GM13976 (cell line): ENCODE measurements around the gene GABRG3.

Source experiments
- DNase-seq: peaks from one replicate; pipeline ENCODE4 v3.0.0; 2012; ENCODE audit warnings: low spot score
- CTCF ChIP-seq: IDR thresholded peaks from 2 replicates; pipeline ENCODE4 v1.5.1; 2012; ENCODE audit warnings: borderline replicate concordance, mild to moderate bottlenecking; ENCODE audit not compliant: insufficient read depth; ENCODE audit errors: extremely low read depth, missing control alignments, control extremely low read depth
- in situ Hi-C: fragments of 300-500 bp; cut with MboI; formaldehyde crosslinking; loops from one replicate; pipeline ENCODE4 v1.12.0; 2022; ENCODE audit warnings: low sequenced_read_pairs, mixed read lengths, inconsistent platforms; ENCODE audit not compliant: unreplicated experiment

GABRG3 gene

GRCh38 chr15:27114473-27114872 is 143.5 kb downstream of the GABRG3 start:
- no peak for TF ChIP-seq CTCF

GRCh38 chr15:27119695-27120266 is 148.8 kb downstream of the GABRG3 start:
- TF ChIP-seq CTCF: no peak
- no peak for DNase-seq
- in situ Hi-C loops: no loop called here

More at GRCh38 chr15:27114473-27114872, 143.5 kb downstream of the GABRG3 start:
- no peak for DNase-seq
- in situ Hi-C loops: no loop called here

DNA sequence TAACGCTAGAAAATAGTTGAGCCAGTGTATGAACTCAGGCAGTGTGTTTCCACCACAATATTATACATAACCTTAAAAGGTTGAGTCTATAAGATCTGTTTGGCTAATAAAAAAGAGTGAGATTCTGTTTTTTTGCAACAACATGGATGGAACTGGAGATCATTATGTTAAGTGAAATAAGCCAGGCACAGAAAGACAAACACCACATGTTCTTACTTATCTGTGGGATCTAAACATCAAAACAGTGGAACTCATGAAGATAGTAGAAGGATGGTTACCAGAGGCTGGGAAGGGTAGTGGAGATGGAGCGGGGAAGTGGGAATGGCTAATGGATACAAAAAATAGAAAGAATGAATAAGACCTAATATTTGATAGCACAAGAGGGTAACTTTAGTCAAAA is 150.7 kb downstream of the GABRG3 start:
- no peak for TF ChIP-seq CTCF
- in situ Hi-C loops: no loop called here
- no peak for DNase-seq

DNA sequence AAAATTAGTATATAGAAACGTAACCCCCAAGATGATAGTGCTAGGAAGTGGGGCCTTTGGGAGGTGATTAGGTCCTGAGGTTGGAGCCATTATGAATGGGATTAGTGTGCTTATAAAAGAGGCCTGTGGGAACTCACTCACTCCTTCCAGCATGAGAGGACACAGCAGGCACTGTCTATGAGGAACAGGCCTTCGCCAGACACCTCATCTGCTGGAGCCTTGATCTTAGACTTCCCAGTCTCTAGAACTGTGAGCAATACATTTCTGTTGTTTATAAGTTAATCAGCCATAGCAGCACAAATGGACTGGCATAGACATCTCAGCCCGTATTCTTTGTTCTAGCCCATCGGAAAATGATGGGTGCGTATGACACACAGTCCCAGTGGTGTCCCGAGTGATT is 152.3 kb downstream of the GABRG3 start:
- no peak for TF ChIP-seq CTCF
- in situ Hi-C loops: no loop called here
- no peak for DNase-seq

DNA sequence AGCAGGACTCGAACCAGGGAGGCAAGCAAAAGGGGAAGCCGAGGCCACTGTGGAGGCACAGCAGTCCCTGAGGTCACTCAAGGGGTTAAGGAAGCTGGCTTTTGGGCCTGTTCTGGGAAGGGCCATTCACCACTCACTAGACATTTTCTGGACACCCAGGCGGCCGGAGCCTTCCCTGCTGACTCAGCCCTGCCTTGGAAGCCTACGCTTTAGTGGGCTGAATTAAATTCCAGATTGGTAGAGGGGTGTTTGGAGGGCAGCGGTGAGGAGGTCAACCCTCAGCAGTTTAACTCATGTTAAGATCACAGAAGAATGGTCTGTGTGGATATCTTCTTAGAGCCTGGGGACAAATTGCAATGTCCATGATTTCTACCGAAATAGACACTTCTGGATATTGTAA is 152.8 kb downstream of the GABRG3 start:
- no peak for TF ChIP-seq CTCF
- DNase-seq: no peak
- in situ Hi-C loops: no loop called here

- no peak for DNase-seq
- in situ Hi-C loops: no loop called here
- no peak for TF ChIP-seq CTCF
Observed at GRCh38 chr15:27124287-27124871, 153.4 kb downstream of the GABRG3 start.
